Esophagus muscularis mucosa (tissue), 4 donors: ENCODE data around the gene ATAD5. TPM values are rescaled to one million over a fixed set of nuclear protein-coding genes. Genes with fewer than 3 reads are reported as not detected.

Experiments used
- DNase-seq: peaks from one replicate; pipeline ENCODE4 v3.0.0-alpha.2; 2017; ENCODE audit errors: extremely low spot score
- H3K27ac ChIP-seq, 4 donors: fragments of 200-600 bp; sonication (generic); replicated peaks in 1 of 4; 1 replicate in 3 of 4; 2 replicates in 1 of 4; pipeline ENCODE4 v1.5.1; 2016 to 2019; ENCODE audit warnings: mild to moderate bottlenecking in 1 of 4
- H3K27me3 ChIP-seq, 4 donors: fragments of 200-600 bp; sonication (generic); one replicate each; pipeline versions ENCODE4 v1.5.1 to v1.6.0; 2016 to 2019
- H3K36me3 ChIP-seq, 4 donors: fragments of 200-600 bp; sonication (generic); one replicate each; pipeline ENCODE4 v1.5.1; 2016 to 2019
- H3K4me1 ChIP-seq, 4 donors: fragments of 200-600 bp; sonication (generic); one replicate each; pipeline ENCODE4 v1.5.1; 2016 to 2019
- H3K4me3 ChIP-seq, 4 donors: fragments of 200-600 bp; sonication (generic); 1 replicate in 2 of 4; 2 replicates in 2 of 4; pipeline ENCODE4 v1.5.1; 2016 to 2019; ENCODE audit warnings: mild to moderate bottlenecking in 4 of 4, moderate library complexity in 1 of 4
- H3K9me3 ChIP-seq, 4 donors: fragments of 200-600 bp; sonication (generic); 1 replicate in 3 of 4; 2 replicates in 1 of 4; pipeline ENCODE4 v1.5.1; 2016 to 2019
- EP300 ChIP-seq: sonication (generic); formaldehyde crosslinking; IDR thresholded peaks from one replicate; pipeline ENCODE4 v1.6.1; 2017; ENCODE audit warnings: antibody characterized with exemption
- POLR2A ChIP-seq: fragments of 450-650 bp; IDR thresholded peaks from one replicate; pipeline ENCODE4 v1.6.1; 2017; ENCODE audit warnings: antibody characterized with exemption, moderate library complexity, mild to moderate bottlenecking, low read depth
- POLR2AphosphoS5 ChIP-seq, 2 donors: sonication (generic); formaldehyde crosslinking; IDR thresholded peaks; one replicate each; pipeline ENCODE4 v1.6.1; 2017; ENCODE audit warnings: antibody characterized with exemption in 2 of 2
- WGBS: methylation state at CpG from one replicate; pipeline ENCODE4 v1.1.5; 2018; 5-methylcytosine and 5-hydroxymethylcytosine counted together
- intact Hi-C: fragments of 100-400 bp; cut with DNase I; formaldehyde crosslinking; loops from one replicate; pipeline ENCODE4 v1.15.1; 2023
- total RNA-seq, 4 donors: library from RNA; depleted of rRNA; stranded (reverse); fragments of >200 nt; gene quantifications; one replicate each; pipeline versions ENCODE4 v1.1.0 to v1.2.1, GENCODE V29; 2016
- TF ChIP-seq, protein P1 (sequence below), 3 experiments: fragments of 200-600 bp in 2 of 3; fragments of 450-650 bp in 1 of 3; sonication (generic) in 2 of 3; IDR thresholded peaks; one replicate each; pipeline ENCODE4 v1.5.1; 2017 to 2019; ENCODE audit warnings: antibody characterized with exemption in 3 of 3, mild to moderate bottlenecking in 2 of 3, moderate library complexity in 1 of 3

The ATAD5 gene
- total RNA-seq, 4 donors from 2014 or later: 0.33 to 1.7 (median 0.52) TPM

DNA sequence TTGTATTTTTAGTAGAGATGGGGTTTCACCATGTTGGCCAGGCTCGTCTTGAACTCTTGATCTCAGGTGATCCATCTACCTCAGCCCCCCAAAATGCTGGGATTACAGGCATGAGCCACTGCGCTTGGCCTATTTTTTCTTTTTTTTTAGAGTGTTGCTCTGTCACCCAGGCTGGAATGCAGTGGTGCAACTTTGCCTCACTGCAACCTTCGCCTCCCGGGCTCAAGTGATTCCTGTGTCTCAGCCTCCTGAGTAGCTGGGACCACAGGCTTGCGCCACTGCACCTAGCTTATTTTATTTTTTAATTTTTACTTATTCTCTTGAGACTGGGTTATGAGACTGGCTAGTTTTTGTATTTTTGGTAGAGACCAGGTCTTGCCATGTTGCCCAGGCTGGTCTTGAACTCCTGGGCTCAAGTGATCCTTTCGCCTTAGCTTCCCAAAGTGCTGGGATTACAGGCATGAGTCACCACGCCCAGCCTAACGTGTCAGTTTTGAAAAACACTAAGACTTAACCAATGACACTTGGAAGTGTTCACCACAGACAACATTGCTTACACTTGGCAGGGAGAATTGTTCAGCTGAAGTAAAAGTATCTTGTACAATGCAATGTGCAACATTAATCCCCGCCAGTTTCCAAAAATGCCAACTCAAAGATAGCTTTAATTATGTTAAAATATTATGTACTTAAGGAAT, 26.9 kb downstream of the ATAD5 start:
- TF ChIP-seq, protein P1, sequence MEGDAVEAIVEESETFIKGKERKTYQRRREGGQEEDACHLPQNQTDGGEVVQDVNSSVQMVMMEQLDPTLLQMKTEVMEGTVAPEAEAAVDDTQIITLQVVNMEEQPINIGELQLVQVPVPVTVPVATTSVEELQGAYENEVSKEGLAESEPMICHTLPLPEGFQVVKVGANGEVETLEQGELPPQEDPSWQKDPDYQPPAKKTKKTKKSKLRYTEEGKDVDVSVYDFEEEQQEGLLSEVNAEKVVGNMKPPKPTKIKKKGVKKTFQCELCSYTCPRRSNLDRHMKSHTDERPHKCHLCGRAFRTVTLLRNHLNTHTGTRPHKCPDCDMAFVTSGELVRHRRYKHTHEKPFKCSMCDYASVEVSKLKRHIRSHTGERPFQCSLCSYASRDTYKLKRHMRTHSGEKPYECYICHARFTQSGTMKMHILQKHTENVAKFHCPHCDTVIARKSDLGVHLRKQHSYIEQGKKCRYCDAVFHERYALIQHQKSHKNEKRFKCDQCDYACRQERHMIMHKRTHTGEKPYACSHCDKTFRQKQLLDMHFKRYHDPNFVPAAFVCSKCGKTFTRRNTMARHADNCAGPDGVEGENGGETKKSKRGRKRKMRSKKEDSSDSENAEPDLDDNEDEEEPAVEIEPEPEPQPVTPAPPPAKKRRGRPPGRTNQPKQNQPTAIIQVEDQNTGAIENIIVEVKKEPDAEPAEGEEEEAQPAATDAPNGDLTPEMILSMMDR (IDR thresholded peaks at IDR 0.05): no peak
- no peak for TF ChIP-seq POLR2A
- no peak for TF ChIP-seq POLR2AphosphoS5 (IDR thresholded peaks at IDR 0.05)
- TF ChIP-seq EP300: no peak
- 91% methylated on average over 9 of the region's 9 CpGs for WGBS
- H3K36me3 ChIP-seq: peaks cover 0 to 6% (median 0%) of the 10 kb centered on the region in 4 donors
- H3K27me3 ChIP-seq: no peaks in the 10 kb centered on the region
- H3K4me1 ChIP-seq: no peaks in the 10 kb centered on the region
- no peak overlapping the region for H3K27ac ChIP-seq
- intact Hi-C loops: no loop called here
- no peak overlapping the region for H3K4me3 ChIP-seq
- no peaks in the 10 kb centered on the region for H3K9me3 ChIP-seq
- DNase-seq: no peak

DNA sequence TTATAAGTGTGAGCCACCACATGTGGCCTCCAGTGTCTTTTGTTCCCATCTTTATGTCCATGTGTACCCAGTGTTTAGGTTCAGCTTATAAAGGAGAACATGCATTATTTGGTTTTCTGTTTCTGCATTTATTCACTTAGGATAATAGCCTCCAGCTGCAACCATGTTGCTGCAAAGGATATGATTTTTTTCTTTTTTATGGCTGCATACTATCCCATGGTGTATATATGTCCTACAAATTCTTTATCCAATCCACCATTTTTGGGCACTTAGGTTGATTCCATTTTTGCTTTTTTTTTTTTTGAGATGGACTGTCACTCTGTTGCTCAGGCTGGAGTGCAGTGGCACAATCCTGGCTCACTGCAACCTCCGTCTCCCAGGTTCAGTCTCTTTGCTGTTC, 32.9 kb downstream of the ATAD5 start:
- H3K9me3 ChIP-seq: no peaks in the 10 kb centered on the region
- H3K4me1 ChIP-seq: no peaks in the 10 kb centered on the region
- no peaks in the 10 kb centered on the region for H3K36me3 ChIP-seq
- no peak overlapping the region for H3K4me3 ChIP-seq
- no peak overlapping the region for H3K27ac ChIP-seq
- TF ChIP-seq, protein P1 (IDR thresholded peaks at IDR 0.05): no peak
- TF ChIP-seq POLR2A (no peak), POLR2AphosphoS5 (IDR thresholded peaks at IDR 0.05) (no peak)
- no peaks in the 10 kb centered on the region for H3K27me3 ChIP-seq
- WGBS: 92% methylated on average over 1 of the region's 1 CpG
- intact Hi-C loops: no loop called here
- DNase-seq: no peak

DNA sequence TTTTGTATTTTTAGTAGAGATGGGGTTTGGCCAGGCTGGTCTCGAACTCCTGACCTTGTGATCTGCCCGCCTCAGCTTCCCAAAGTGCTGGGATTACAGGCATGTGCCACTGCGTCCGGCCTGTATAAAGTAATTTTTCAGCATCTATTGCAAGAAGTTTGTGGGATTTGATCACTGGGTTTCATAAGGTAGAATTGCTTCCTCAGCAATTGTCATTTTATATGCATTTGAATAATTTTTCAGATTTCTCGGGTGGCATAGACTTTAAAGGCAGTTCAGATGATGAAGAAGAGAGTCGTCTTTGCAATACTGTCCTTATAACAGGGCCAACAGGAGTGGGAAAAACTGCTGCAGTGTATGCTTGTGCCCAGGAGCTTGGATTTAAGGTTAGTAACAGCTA, 37.2 kb downstream of the ATAD5 start:
- Histone ChIP-seq H3K27ac (no peak overlapping the region), H3K27me3 (no peaks in the 10 kb centered on the region), H3K4me1 (no peaks in the 10 kb centered on the region), H3K4me3 (no peak overlapping the region), H3K9me3 (no peaks in the 10 kb centered on the region), H3K36me3 (no peaks in the 10 kb centered on the region)
- 98% methylated on average over 6 of the region's 6 CpGs for WGBS
- intact Hi-C loops: no loop called here
- TF ChIP-seq EP300 (no peak), POLR2AphosphoS5 (IDR thresholded peaks at IDR 0.05) (no peak), POLR2A (no peak)
- TF ChIP-seq, protein P1 (IDR thresholded peaks at IDR 0.05): no peak
- DNase-seq: no peak

DNA sequence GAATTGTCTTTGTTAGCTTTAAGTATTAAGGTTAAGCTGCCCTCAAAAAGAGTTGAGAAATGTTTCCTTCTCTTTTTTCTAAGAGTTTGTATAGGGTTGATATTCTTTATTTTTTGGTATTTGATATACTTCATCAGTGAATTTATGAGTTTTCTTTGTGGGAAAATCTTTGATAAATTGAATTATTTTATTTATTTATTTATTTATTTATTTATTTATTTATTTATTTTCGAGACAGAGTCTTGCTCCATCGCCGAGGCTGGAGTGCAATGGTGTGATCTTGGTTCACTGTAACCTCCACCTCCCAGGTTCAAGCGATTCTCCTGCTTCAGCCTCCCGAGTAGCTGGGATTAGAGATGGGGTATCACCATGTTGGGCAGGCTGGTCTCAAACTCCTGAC, 54.4 kb downstream of the ATAD5 start:
- no peak for DNase-seq
- H3K36me3 ChIP-seq: peaks cover 0 to 15% (median 0%) of the 10 kb centered on the region in 4 donors
- H3K27me3 ChIP-seq: no peaks in the 10 kb centered on the region
- intact Hi-C loops: no loop called here
- no peaks in the 10 kb centered on the region for H3K9me3 ChIP-seq
- TF ChIP-seq POLR2AphosphoS5 (IDR thresholded peaks at IDR 0.05): no peak
- TF ChIP-seq, protein P1 (IDR thresholded peaks at IDR 0.05): no peak
- TF ChIP-seq POLR2A: no peak
- TF ChIP-seq EP300: no peak
- H3K4me3 ChIP-seq: no peak overlapping the region
- no peak overlapping the region for H3K27ac ChIP-seq
- H3K4me1 ChIP-seq: no peaks in the 10 kb centered on the region
- 92% methylated on average over 5 of the region's 5 CpGs for WGBS

DNA sequence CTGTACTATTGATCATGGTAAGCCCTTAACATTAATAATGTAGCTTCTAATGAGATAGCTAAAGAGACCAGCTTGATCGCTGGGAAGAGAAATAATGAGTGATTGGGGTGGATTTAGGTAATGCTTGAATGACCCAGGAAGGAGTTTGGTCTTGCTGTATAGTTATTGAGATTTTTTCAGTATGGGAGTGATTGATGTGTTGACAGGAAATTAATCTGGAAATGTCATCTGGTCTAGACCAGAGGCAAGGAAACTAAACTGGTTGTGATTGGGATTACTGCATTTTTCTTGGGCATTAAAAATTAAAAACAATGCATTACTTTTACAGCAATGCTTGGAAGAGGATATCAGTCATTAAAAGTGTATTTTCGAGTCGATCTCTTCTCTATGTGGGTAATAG, 62.5 kb downstream of the ATAD5 start:
- TF ChIP-seq EP300 (no peak), POLR2AphosphoS5 (IDR thresholded peaks at IDR 0.05) (no peak), POLR2A (no peak)
- TF ChIP-seq, protein P1 (IDR thresholded peaks at IDR 0.05): no peak
- no peak for DNase-seq
- peaks cover 7 to 28% (median 20%) of the 10 kb centered on the region in 4 donors for H3K36me3 ChIP-seq
- H3K27ac ChIP-seq: no peak overlapping the region
- no peaks in the 10 kb centered on the region for H3K9me3 ChIP-seq
- intact Hi-C loops: no loop called here
- WGBS: 91% methylated on average over 3 of the region's 3 CpGs
- H3K27me3 ChIP-seq: no peaks in the 10 kb centered on the region
- no peaks in the 10 kb centered on the region for H3K4me1 ChIP-seq
- no peak overlapping the region for H3K4me3 ChIP-seq
